GM19438 (cell line): ENCODE results near the gene PALD1.

Source experiments
- ATAC-seq: cut with Tn5 transposase; IDR thresholded peaks from one replicate; pipeline ENCODE4 v1.9.1; 2021; ENCODE audit warnings: low read depth; ENCODE audit not compliant: unreplicated experiment

PALD1 gene

GRCh38 chr10:70478191-70479164, at the start of gene PALD1:
PALD1 (plus strand) TSS chr10:70478767; CDS start chr10:70525952, 47,185 bp downstream.
- ATAC-seq, result peak; percentile 52

- no peak for ATAC-seq
These were observed 47.8 kb upstream of the PALD1 start for GRCh38 chr10:70430493-70431445.

- no peak for ATAC-seq
These were observed 46.5 kb upstream of the PALD1 start for GRCh38 chr10:70432101-70432500.

- no peak for ATAC-seq
These were observed 45.9 kb upstream of the PALD1 start for GRCh38 chr10:70432561-70433263.

GRCh38 chr10:70433581-70434280, 44.8 kb upstream of the PALD1 start:
- no peak for ATAC-seq

- ATAC-seq, result no peak
These were observed 43.1 kb upstream of the PALD1 start for GRCh38 chr10:70435241-70436085.

- no peak for ATAC-seq
These were observed 40.8 kb upstream of the PALD1 start for GRCh38 chr10:70437721-70438120.

- ATAC-seq, result no peak
These were observed 38.0 kb upstream of the PALD1 start for GRCh38 chr10:70440296-70441160.

GRCh38 chr10:70441161-70441894, 37.2 kb upstream of the PALD1 start, which contains the start of gene NODAL:
NODAL (minus strand) TSS chr10:70441681; CDS start chr10:70441667, 14 bp downstream.
- no peak for ATAC-seq

GRCh38 chr10:70441895-70442309, 36.7 kb upstream of the PALD1 start:
- ATAC-seq, result no peak

- no peak for ATAC-seq
These were observed 36.1 kb upstream of the PALD1 start for GRCh38 chr10:70442332-70442988.

- ATAC-seq, result no peak
These were observed 33.8 kb upstream of the PALD1 start for GRCh38 chr10:70444744-70445143.

- ATAC-seq, result no peak
These were observed 32.6 kb upstream of the PALD1 start for GRCh38 chr10:70445718-70446657.

- no peak for ATAC-seq
These were observed 30.3 kb upstream of the PALD1 start for GRCh38 chr10:70448236-70448635.

GRCh38 chr10:70455213-70455630, 23.3 kb upstream of the PALD1 start:
- no peak for ATAC-seq

GRCh38 chr10:70456164-70456563, 22.4 kb upstream of the PALD1 start:
- no peak for ATAC-seq
